HG03066 (cell line): ENCODE measurements around the gene LARGE2.
A peak's percentile ranks its signal among the peaks of the same experiment; 100 is the strongest.

Experiments used
- ATAC-seq: cut with Tn5 transposase; IDR thresholded peaks from one replicate; pipeline ENCODE4 v1.9.1; 2021; ENCODE audit warnings: low read depth; ENCODE audit not compliant: unreplicated experiment

LARGE2 gene

GRCh38 chr11:45922425-45923082 is at the start of gene LARGE2:
LARGE2 (plus strand) TSS chr11:45922656; CDS start chr11:45922883, 227 bp downstream.
- ATAC-seq = no peak

- no peak for ATAC-seq
Observed at GRCh38 chr11:45876401-45876800, 46.1 kb upstream of the LARGE2 start.

DNA sequence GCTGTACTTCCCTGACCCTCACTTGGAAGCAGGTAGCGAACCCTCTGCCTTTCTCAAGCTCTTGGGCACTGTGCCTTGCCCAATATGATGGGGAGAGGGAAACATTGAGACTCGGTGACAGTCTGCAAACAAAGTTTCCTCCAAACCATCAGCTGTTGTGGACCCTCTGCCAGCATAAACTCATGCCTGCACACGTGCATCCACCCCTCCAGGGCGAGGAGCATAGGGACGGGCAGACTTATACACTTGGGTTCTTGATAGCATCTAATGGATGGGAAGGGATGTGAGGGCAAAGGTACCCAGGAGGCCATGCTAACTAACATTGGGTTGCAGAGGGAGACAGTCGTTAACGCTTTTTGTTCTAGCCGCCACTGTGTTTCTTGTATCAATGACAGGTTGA is 45.2 kb upstream of the LARGE2 start:
- ATAC-seq = no peak

GRCh38 chr11:45877845-45878244 is 44.6 kb upstream of the LARGE2 start:
- ATAC-seq = no peak

- no peak for ATAC-seq
Observed at GRCh38 chr11:45879803-45880686, 42.4 kb upstream of the LARGE2 start.

DNA sequence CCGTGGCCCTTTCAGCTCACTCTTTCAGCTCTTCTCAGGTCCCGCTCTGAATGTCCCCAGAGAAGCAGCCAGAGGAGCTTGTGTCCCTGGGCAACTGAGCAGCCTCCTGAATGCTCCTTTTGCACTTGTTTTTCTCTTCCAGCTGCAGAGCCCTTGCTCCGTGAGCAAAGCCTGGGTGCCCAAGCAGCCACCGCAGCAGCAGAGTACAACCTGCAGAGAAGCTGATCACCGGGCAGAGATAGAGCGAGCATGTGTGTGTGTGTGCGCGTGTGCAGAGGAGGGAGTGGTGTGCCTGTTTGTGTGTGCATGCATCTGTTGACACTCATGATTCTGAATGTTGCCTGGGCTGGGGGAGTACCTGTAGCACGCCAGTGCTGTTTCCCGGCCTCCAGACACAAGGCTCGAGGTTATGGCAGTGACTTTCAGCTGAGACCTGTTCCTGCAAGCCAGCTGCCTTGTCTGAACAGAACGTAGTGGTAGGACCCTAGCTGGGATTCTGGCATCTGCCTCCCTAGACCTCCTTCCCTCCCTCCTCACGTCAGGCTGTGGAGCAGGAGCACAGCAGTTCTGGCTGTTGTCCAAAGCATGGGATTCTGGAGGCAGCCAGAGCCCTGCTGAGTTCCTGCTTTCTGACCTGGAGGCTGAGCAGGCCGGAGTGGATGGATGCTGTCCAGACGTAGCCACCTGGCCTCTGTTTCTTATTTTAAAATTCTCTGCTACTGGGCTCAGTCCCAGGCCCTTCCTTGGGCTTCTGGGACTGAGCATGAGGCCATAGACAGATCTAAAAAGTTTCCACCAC is 41.5 kb upstream of the LARGE2 start:
- no peak for ATAC-seq

GRCh38 chr11:45881708-45882368 is 40.6 kb upstream of the LARGE2 start:
- ATAC-seq = no peak

GRCh38 chr11:45884596-45885185 is 37.8 kb upstream of the LARGE2 start:
- ATAC-seq = no peak

- ATAC-seq = peak; percentile 63
Observed at GRCh38 chr11:45885274-45885920, 37.1 kb upstream of the LARGE2 start, which contains the start of gene MAPK8IP1. MAPK8IP1 (plus strand) TSS chr11:45885651; CDS start chr11:45885821, 170 bp downstream.

GRCh38 chr11:45885921-45886721 is 36.3 kb upstream of the LARGE2 start:
- ATAC-seq = no peak

GRCh38 chr11:45886816-45887520 is 35.5 kb upstream of the LARGE2 start:
- ATAC-seq = no peak

- ATAC-seq = no peak
Observed at GRCh38 chr11:45887587-45887986, 34.9 kb upstream of the LARGE2 start.

- no peak for ATAC-seq
Observed at GRCh38 chr11:45889555-45889954, 32.9 kb upstream of the LARGE2 start.

DNA sequence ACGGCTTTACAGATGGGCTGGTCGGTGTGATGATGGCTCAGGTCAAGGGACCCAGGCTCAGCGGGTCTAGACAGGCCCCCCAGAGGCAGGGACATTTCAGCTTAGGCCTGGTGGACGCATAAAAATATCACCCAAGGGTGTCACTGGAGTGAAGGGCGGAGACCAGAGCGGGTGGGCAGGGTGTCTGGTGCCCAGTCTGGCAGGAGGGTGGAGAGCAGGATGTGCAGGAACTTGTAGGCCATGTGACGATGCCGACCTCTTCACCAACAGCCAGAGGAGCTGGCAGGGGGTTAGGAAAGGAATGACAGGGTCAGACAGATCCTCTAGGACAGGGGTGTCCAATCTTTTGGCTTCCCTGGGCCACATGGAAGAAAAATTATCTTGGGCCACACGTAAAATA is 32.5 kb upstream of the LARGE2 start:
- no peak for ATAC-seq

DNA sequence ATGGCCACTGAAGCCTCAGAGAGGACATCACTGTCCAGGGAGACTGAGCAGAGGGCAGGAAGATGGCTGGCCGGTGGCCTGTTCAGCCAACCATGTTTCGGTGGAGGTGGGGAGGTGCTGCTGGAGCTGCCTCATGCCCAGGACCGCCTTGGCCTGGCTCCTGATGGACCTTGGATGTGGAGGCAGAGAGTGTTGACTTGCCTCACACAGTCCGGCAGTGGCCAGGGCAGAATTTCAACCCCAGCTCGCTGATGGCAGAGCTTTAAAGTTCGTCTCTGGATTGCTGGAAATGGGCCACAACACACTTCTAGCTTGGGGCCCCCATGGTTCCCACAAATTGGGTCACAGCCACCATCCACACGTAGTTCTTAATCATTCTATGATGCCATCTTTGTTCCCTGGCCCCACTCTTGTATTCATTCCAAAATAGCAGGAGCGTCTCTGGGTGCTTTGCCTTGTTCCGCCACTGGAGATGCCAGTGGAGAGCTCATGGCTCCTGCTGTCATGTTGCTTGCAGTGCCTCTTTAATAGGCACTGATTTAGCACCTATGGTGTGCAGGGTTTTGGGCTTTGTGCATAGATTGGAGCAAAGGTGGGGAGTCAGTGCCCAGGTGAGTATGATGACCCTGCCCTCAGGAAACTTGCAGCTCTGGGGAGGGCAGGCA is 31.4 kb upstream of the LARGE2 start:
- ATAC-seq = no peak

DNA sequence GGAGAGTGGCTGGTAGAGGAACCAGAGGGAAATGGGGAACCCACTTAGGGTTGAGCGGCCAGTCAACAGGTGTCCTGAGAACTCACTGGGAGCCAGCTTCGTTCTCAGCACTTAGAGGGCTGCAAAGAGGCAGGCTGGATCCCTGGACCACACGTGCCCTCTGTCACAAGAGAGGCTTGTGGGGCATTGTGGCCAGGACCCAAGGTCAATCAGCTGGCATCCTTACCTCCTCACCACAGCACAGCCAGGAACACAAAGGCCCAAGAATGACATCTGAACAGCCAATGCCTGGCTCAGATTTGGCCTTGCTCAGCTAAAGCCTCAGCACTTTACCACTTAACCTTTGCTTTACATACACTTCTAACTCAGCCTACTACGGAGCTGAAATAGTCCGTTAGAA is 29.6 kb upstream of the LARGE2 start:
- ATAC-seq = no peak

GRCh38 chr11:45894555-45895247 is 27.8 kb upstream of the LARGE2 start:
- no peak for ATAC-seq
